Measurements from ENCODE around the gene TRPV2.
"Not testable (repeated sequence)": the region's sequence is repeated elsewhere in the genome, so short reads cannot be mapped to it uniquely, and the experiment has no call there.

The TRPV2 gene

DNA sequence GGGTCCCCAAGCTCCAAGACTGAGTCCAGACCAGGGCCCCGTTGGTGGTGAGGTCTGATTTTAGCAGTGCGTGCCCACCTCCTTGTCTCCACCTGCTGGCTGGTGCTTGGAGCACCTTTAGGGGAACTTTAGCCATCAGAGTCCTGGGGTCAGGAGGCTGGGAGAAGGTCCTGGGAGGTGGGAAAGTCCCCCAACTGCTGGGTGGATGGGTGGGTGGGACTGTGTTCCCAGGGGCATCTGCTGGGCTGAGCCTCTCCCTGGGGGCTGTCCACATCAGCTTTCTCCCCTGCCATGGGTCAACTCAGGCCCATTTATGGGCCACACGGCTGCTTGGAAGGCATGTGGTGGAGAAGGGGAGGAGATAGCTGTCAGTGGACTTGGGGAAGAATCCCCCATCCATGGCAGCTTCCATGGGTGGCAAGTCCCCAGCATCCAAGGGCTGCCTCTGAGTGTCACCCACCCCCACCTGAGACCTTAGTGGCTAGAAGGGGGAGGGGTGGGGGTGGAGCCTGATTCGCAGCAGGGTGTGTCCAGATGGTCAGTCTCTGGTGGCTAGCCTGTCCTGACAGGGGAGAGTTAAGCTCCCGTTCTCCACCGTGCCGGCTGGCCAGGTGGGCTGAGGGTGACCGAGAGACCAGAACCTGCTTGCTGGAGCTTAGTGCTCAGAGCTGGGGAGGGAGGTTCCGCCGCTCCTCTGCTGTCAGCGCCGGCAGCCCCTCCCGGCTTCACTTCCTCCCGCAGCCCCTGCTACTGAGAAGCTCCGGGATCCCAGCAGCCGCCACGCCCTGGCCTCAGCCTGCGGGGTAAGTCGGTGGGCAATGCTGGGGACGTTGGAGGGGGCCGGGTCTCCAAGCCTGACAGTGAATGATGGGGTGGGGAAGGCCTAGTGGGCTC, at the start of gene TRPV2:
TSS of gene TRPV2 (plus strand) at position 541 of the 894 bp plus-strand sequence. CDS start 2,098 bp downstream, outside the sequence.
- no peak for DNase-seq

DNA sequence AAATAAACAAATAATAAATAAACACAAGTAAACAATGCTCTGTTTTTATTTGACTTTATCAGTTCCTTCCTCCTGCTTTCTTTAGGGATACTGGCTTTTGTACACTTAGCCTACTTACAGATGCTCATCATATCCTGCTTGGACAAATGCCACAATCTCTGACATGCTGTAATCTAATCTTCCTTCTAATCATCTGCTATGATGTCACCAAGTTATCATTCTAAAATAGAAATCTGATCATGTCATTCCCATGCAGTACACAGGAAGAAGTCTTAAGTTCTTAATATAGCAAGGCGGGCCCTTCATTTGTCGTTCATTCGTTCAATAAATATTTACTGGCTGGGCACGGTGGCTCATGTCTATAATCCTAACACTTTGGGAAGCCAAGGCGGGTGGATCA, 43.6 kb upstream of the TRPV2 start:
- DNase-seq, result no peak

DNA sequence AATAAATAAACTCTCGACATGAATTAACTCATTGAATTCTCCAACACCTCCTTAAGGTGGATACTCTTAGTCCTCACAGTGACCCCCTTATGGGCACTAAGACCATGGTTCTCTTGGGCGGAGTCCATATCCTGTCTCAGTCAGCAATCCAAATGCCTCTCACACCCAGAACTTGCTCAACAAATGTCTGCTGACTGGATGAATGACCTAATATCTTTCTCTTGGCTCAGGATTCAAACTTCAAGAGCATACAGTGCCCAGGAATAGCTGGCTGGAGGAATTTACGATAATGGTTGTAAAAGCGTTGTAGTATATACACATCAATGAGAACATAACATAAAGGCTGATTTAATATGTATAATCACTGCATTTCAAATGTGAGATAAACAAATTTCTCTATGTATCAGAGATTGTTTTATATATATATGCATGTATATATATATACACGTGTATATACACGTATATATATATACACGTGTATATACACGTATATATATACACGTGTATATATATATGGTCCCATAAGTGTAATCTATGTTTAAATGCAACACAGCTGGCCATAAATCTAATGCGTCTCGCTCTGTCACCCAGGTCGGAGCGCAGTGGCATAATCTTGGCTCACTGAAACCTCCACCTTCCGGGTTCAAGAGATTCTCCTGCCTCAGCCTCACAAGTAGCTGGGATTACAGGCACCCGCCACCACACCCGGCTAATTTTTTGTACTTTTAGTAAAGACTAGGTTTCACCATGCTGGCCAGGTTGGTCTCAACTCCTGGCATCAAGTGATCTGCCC, 41.0 kb upstream of the TRPV2 start:
- DNase-seq, result no peak

DNA sequence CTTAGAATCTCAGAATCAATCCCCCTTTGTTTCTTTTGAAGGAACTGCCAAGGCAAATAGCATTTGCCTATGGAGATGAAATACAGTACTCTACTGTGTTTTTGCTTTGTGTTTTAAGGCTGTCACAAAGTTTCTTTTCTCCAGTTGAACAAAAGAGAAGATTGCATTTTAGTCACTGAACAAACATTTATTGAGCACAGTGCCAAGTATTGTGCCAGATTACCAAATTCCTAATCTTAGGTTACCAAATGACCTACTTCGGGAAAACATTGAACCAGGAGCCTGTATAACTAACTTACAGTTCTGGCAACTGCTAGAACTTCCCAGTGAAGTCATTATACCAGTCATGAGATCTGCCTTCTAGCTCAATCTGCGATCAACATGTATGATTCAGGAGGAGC, 37.4 kb upstream of the TRPV2 start:
- no peak for DNase-seq

DNA sequence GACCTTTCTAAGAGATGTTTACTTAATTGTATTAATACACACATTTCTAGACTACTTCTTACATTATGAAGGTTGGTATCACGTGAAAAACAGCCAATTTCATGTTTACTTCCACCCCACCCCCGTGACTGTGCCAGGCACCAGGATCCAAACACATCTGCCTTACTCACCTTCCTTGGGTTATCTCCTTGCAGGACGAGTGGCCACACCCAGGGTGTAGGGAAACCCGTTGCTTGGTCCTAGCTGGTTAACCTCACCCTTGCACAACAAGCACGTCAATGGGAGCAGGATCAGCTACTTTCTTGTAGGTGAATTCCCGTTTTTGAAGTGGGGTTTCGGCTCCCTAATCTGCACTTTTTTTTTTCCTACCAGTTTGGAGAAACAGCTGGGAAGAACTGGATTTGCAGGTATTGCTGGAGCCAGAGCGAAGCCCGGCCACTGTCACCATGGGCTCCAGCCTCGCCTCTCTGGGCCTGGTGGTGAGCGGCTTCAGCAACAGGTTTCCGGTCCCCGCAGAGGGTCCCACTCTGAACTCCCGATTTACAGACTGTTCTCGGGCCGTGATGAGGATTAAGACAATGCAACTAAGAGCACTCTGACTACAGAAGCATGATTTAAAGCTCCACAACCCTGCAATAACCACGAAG, 36.6 kb upstream of the TRPV2 start:
- DNase-seq, result no peak

GRCh38 chr17:16379654-16380053, 35.7 kb upstream of the TRPV2 start:
- no peak for DNase-seq

- peak; percentile 95 for DNase-seq
Measured at GRCh38 chr17:16380640-16381495, 34.5 kb upstream of the TRPV2 start, which contains the start of gene UBB. Gene UBB, plus strand, starts transcription at chr17:16381091. Its CDS starts 817 bp downstream, at chr17:16381908.

DNA sequence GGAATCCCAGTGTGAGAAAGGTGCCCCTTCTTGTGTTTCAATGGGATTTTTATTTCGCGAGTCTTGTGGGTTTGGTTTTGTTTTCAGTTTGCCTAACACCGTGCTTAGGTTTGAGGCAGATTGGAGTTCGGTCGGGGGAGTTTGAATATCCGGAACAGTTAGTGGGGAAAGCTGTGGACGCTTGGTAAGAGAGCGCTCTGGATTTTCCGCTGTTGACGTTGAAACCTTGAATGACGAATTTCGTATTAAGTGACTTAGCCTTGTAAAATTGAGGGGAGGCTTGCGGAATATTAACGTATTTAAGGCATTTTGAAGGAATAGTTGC, 33.9 kb upstream of the TRPV2 start:
- no peak for DNase-seq

DNA sequence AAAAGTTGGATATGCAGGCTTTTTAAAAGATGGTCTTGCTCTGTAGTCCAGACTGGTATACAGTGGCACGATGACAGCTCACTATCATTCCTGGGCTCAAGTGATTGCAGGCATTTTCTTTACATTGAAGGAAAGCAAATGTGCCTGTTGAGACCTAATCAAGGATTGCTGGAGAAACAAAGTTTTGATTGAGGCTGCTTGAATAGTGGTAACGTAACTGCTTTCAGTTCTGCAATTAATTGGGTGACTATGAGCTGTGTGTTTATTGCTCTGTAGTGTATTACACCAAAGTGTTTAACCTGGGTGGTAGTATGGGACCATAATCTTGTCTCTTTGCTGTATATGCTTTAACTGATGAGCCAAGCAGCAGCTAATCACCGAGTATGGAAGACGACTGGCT, 32.2 kb upstream of the TRPV2 start:
- DNase-seq, result no peak

- DNase-seq, result no peak
Measured at GRCh38 chr17:16383772-16384287, 31.5 kb upstream of the TRPV2 start.

DNA sequence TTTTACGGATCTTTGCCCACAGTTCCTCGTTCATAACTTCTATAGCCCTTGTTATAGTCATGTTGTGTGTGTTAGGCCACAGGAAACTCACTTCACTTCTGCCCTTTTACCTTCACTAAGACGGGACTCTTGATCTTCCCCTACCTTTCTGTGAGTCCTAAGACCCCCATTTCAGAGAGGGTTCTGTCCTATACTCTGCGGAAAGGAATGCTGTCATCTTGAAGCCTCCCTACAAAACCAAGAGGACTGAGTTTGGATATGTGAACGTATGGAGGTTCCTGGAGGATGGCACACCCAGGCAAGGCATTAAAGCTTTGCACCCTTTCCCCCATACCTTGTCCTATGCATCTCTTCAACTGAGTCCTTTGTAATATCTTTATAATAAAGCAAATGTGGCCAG, 30.8 kb upstream of the TRPV2 start:
- DNase-seq, result no peak

DNA sequence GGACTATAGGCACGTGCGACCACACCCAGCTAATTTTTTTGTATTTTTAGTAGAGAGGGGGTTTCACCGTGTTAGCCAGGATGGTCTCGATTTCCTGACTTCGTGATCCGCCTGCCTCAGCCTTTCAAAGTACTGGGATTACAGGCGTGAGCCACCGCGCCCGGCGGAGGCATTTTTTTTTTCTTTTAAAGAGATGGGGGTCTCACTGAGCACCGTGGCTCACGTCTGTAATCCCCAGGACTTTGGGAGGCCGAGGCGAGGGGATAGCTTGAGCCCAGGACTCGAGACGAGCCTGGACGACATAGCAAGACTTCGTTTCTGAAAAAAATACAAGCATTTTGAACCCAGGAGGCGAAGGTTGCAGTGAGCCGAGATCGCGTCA, 29.3 kb upstream of the TRPV2 start:
- DNase-seq, result not testable (repeated sequence)

GRCh38 chr17:16391451-16391850, 23.9 kb upstream of the TRPV2 start:
- DNase-seq, result no peak

- not testable (repeated sequence) for DNase-seq
Measured at GRCh38 chr17:16392491-16392890, 22.9 kb upstream of the TRPV2 start.

DNA sequence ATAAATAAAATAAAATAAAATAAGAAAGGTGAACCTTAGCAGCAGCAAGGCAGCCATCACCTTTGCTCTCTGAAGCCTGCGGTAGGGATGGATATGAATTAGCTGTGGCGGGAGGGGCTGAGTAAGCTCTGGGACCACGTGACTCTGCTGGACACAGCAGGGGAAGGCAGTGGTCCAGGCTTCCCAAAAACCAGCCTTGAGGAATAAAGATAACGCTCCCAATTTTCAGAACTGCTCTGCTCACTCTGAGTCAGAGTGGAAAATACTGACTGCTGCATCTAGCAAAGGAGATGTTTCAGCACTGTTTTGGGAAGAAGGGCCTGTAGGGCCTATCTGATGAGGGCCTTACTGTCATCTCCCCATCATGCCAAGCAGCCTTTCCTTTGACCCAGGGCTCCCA, 19.5 kb upstream of the TRPV2 start:
- DNase-seq, result not testable (repeated sequence)

DNA sequence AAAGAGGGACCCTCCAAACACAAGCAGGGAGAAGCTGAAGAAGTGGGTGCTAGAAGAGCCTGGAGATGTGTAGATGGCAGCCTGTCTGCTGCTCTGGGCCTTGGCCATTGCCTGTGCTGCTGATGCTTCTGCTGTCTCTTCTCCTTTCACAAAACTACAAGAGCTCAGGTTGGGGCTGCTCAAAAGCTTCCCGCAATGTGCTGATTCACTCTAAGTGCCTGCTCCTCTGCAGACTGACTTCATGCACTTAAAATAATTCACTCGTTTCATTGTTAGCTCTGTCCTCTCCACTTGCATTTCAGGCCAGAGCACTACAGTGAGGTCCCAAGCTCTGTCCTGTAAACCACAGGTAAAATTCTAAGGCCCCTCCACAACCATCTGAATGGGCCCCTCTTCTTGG, 18.7 kb upstream of the TRPV2 start:
- DNase-seq, result not testable (repeated sequence)

- DNase-seq, result no peak
Measured at GRCh38 chr17:16398270-16399267, 16.8 kb upstream of the TRPV2 start.

DNA sequence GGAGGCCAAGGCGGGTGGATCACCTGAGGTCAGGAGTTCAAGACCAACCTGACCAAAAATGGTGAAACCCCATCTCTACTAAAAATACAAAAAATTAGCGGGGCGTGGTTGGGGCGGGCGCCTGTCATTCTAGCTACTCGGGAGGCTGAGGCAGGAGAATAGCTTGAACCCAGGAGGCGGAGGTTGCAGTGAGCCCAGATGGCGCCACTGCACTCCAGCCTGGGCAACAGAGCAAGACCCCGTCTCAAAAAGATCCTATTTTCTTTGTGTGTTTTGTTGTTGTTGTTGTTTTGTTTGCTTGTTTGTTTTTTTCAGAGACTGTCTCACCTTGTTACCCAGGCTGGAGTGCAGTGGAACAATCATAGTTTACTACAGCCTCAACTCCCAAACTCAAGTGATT, 11.5 kb upstream of the TRPV2 start:
- DNase-seq, result not testable (repeated sequence)

- no peak for DNase-seq
Measured at GRCh38 chr17:16406742-16407674, 8.4 kb upstream of the TRPV2 start.
